HL-60 (cell line): ENCODE results near the gene TMPRSS6.

ENCODE experiments used
- DNase-seq, 2 experiments: peaks; one replicate each; pipeline ENCODE4 v3.0.0-alpha.2; 2010 to 2020; ENCODE audit warnings: low read depth in 1 of 2, low spot score in 1 of 2
- H3K27ac ChIP-seq: fragments of 250-450 bp; sonication (Bioruptor Pico); replicated peaks from 2 replicates; pipeline ENCODE4 v1.5.1; 2020; ENCODE audit warnings: mild to moderate bottlenecking, moderate library complexity
- H3K27me3 ChIP-seq: fragments of 250-450 bp; sonication (Bioruptor Pico); 2 replicates; pipeline ENCODE4 v1.5.1; 2021; ENCODE audit warnings: mild to moderate bottlenecking, moderate library complexity; ENCODE audit not compliant: insufficient read depth, poor library complexity, severe bottlenecking
- H3K4me3 ChIP-seq: replicated peaks from 2 replicates; pipeline ENCODE4 v1.5.1; 2011; ENCODE audit warnings: mild to moderate bottlenecking, control low read depth, low read length; ENCODE audit not compliant: insufficient read depth
- GABPA ChIP-seq: IDR thresholded peaks from 2 replicates; pipeline ENCODE4 v1.6.1; 2012; ENCODE audit warnings: low read depth
- POLR2AphosphoS5 ChIP-seq: IDR thresholded peaks from 2 replicates; pipeline ENCODE4 v1.6.1; 2012; ENCODE audit warnings: low read depth
- SPI1 ChIP-seq: IDR thresholded peaks from 2 replicates; pipeline ENCODE4 v1.6.1; 2012; ENCODE audit warnings: low read depth, mild to moderate bottlenecking, borderline replicate concordance
- TF ChIP-seq, protein P1 (sequence below): IDR thresholded peaks from one replicate; pipeline ENCODE4 v1.5.1; 2011; ENCODE audit warnings: low read length, control low read depth, inconsistent platforms; ENCODE audit not compliant: insufficient read depth
- TF ChIP-seq, protein P2 (sequence below): IDR thresholded peaks from 2 replicates; pipeline ENCODE4 v1.6.1; 2012; ENCODE audit warnings: low read depth; ENCODE audit not compliant: insufficient replicate concordance

Gene TMPRSS6

DNA sequence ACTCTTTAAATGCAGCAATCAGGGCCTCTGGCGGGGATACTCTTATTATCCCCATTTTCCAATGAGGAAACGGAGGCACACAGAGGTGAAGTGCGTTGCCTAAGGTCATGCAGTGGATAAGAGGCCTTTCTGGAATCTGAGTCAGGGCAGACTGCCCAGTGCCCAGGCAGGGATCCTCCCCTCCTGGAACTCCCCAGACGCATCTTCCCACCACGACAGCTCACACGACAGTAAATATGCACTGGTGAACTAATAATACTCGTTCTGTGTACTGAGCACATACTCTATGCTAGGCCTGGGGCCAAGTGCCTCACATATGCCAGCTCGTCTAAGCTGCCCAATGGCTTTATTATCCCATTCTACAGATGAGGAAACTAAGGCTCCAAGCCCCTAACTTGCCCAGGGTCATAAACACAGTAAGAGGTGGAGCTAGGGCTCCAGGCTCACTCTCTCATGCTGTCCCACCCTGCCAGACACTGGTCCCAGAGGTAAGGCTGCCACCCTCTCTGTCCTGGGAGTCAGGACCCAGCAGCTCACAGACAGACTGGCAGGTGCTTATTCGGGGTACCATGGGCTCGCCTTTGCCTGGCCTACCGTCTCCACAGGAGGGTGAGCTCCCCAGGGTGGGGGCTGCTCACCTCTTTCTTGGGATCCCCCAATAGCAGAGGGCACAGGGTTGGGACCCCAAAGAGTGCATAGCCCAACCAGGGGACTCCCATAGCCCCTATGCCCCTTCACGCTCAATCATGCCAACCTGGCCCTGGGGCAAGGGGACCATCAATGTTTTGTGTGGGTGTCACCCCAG is 37.9 kb upstream of the TMPRSS6 start:
- peaks cover 7% of the 10 kb centered on the region for H3K27me3 ChIP-seq
- H3K4me3 ChIP-seq = no peak overlapping the region
- TF ChIP-seq, protein P1, sequence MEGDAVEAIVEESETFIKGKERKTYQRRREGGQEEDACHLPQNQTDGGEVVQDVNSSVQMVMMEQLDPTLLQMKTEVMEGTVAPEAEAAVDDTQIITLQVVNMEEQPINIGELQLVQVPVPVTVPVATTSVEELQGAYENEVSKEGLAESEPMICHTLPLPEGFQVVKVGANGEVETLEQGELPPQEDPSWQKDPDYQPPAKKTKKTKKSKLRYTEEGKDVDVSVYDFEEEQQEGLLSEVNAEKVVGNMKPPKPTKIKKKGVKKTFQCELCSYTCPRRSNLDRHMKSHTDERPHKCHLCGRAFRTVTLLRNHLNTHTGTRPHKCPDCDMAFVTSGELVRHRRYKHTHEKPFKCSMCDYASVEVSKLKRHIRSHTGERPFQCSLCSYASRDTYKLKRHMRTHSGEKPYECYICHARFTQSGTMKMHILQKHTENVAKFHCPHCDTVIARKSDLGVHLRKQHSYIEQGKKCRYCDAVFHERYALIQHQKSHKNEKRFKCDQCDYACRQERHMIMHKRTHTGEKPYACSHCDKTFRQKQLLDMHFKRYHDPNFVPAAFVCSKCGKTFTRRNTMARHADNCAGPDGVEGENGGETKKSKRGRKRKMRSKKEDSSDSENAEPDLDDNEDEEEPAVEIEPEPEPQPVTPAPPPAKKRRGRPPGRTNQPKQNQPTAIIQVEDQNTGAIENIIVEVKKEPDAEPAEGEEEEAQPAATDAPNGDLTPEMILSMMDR = no peak
- no peak for TF ChIP-seq GABPA
- DNase-seq = no peak
- no peak overlapping the region for H3K27ac ChIP-seq

DNA sequence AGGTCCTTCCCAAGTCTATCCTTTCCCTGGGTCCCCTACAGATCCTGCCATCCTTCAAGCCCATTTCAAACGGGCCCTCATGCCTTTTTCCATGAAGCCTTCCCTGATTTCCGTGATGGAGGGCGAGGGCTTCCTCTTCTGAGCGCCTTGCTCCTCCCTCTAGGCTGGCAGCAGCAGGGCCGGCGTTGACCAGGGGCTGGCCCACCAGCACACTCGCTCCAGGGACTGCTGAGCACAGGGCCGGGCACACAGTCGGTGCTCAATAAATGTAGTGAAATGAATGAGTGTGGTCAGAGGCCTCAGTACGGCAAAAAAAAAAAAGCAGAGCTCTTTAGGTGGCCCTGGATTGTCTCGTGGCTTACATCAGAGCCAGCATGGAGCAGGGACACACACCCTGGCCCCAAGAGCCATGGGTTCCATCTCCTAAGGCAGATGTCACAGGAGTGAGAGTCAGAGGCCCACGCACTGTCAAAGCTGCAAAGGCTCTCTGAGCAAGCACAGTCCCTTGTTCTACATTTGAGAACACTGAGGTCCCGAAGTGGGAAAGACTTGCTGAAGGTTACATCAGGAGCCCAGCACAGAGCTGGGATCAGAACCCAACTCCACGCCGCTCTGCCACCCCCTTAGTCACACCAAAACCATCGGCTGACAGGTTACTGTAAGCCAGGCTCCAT is 37.1 kb upstream of the TMPRSS6 start:
- Histone ChIP-seq H3K27ac (no peak overlapping the region), H3K27me3 (peaks cover 7% of the 10 kb centered on the region), H3K4me3 (no peak overlapping the region)
- TF ChIP-seq SPI1 (no peak), POLR2AphosphoS5 (no peak), GABPA (no peak)
- TF ChIP-seq, protein P1 = no peak
- TF ChIP-seq, protein P2, sequence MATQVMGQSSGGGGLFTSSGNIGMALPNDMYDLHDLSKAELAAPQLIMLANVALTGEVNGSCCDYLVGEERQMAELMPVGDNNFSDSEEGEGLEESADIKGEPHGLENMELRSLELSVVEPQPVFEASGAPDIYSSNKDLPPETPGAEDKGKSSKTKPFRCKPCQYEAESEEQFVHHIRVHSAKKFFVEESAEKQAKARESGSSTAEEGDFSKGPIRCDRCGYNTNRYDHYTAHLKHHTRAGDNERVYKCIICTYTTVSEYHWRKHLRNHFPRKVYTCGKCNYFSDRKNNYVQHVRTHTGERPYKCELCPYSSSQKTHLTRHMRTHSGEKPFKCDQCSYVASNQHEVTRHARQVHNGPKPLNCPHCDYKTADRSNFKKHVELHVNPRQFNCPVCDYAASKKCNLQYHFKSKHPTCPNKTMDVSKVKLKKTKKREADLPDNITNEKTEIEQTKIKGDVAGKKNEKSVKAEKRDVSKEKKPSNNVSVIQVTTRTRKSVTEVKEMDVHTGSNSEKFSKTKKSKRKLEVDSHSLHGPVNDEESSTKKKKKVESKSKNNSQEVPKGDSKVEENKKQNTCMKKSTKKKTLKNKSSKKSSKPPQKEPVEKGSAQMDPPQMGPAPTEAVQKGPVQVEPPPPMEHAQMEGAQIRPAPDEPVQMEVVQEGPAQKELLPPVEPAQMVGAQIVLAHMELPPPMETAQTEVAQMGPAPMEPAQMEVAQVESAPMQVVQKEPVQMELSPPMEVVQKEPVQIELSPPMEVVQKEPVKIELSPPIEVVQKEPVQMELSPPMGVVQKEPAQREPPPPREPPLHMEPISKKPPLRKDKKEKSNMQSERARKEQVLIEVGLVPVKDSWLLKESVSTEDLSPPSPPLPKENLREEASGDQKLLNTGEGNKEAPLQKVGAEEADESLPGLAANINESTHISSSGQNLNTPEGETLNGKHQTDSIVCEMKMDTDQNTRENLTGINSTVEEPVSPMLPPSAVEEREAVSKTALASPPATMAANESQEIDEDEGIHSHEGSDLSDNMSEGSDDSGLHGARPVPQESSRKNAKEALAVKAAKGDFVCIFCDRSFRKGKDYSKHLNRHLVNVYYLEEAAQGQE = no peak
- no peak for DNase-seq

DNA sequence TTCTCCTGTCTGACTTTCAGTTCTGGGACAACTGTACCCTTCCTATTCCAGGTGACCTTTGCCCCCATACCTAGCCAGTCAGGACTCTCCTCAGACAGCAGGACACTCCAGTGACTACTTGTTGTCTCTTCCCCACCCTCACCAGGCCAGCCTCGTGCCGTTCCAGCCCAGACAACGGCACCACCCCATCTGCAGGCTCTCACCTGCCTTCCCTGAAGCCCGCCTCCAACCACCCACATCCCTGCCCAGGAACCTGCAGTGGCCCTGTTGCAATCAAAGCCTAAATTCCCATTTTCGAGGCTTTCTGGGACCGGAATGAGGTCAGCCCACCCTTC is 36.5 kb upstream of the TMPRSS6 start:
- H3K27ac ChIP-seq = no peak overlapping the region
- no peak overlapping the region for H3K4me3 ChIP-seq
- DNase-seq = no peak
- H3K27me3 ChIP-seq = peaks cover 7% of the 10 kb centered on the region
- TF ChIP-seq, protein P2 = no peak
- TF ChIP-seq GABPA (no peak), POLR2AphosphoS5 (no peak), SPI1 (no peak)
- TF ChIP-seq, protein P1 = no peak
